MG63 (cell line): Measurements from ENCODE around the gene IGSF10. TPM values are rescaled to one million over a fixed set of nuclear protein-coding genes. Genes with fewer than 3 reads are reported as not detected.

Experiments
- DNase-seq: peaks from one replicate; pipeline ENCODE4 v3.0.0-alpha.2; 2020
- H3K27me3 ChIP-seq: fragments of 250-450 bp; sonication (Bioruptor Pico); 2 replicates; pipeline ENCODE4 v1.5.1; 2020; ENCODE audit warnings: mild to moderate bottlenecking, moderate library complexity
- H3K36me3 ChIP-seq: fragments of 250-450 bp; sonication (Bioruptor Pico); 2 replicates; pipeline ENCODE4 v1.5.1; 2020; ENCODE audit warnings: mild to moderate bottlenecking, moderate library complexity
- H3K4me3 ChIP-seq: fragments of 250-450 bp; sonication (Bioruptor Pico); 2 replicates; pipeline ENCODE4 v1.5.1; 2020; ENCODE audit warnings: mild to moderate bottlenecking, moderate library complexity
- H3K9me3 ChIP-seq: fragments of 250-450 bp; sonication (Bioruptor Pico); 2 replicates; pipeline ENCODE4 v1.5.1; 2020; ENCODE audit warnings: mild to moderate bottlenecking, moderate library complexity
- total RNA-seq: library from RNA; depleted of rRNA; stranded (reverse); fragments of >200 nt; shearing (Covaris generic); gene quantifications from 2 replicates; pipeline ENCODE4 v1.2.3, GENCODE V29; 2014; ENCODE audit warnings: low replicate concordance

IGSF10 gene
- total RNA-seq, 1 experiment from 2014 or later: 0.10 TPM

- no peak for DNase-seq
- Histone ChIP-seq H3K36me3 (no peaks in the 10 kb centered on the region), H3K27me3 (no peaks in the 10 kb centered on the region), H3K4me3 (no peak overlapping the region), H3K9me3 (0 out of 2 replicates have a peak, but pooled peaks cover under 1% of the 10 kb centered on the region)
Measured at GRCh38 chr3:151477591-151478334, 16.9 kb upstream of the IGSF10 start.

DNA sequence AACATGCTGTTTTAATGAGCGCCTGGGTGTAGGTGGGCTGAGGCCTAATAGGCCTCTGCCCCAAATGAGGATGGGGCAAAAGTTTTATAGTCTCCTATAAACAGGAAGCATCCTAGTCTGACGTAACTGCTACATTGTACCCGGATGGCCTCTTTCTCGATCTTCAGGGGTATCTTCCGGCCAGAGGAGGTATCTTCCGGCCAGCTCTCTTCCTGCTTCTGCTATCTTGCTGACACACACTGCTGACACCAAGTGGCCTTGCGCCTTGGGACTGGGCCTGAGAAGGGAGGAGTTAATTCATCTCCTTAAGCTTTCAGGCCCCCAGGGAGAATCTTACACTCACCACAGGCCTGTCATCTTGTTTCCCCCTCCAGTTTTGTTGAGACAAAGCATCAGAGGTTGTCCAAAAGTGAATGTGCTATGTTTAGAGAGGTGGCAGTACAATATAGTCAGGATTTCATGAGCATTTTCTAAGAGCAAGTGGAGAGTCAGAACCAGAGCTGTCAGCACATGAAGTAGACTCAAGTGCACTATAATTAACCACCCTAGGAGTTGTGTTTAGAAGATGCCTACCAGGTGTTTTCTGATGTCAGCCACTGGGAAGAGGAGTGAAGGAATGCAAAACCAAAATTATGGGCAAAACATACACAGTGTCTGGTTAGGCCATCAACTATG, 15.6 kb upstream of the IGSF10 start:
- Histone ChIP-seq H3K27me3 (no peaks in the 10 kb centered on the region), H3K4me3 (no peak overlapping the region), H3K36me3 (no peaks in the 10 kb centered on the region), H3K9me3 (no peaks in the 10 kb centered on the region)
- DNase-seq: no peak

DNA sequence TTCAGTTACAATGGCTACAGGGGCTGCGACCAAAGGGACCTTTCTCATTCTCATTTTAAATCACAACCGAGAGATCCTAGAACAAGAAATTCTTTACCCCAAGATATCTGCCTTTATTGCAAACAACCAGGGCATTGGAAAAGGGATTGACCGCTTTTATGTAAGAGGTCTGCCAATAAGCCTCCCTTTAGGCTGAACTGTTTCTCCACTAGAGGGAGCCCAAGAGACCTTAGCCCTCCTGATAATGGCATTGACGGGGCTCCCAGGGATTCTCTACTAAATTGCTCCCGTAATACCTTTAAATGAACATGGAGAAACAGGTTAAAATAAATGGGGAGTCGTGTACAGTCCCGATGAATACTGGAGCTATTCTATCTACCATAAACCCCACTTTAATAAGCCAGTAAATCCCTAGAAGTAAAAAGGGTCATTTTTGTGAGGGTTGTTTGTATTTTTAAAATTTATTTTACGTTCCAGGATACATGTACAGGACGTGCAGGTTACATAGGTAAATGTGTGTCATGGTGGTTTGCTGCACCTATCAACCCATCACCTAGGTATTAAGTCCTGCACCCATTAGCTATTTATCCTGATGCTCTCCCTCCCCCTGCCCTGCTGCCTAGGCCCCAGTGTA, 7.5 kb upstream of the IGSF10 start:
- H3K36me3 ChIP-seq: no peaks in the 10 kb centered on the region
- DNase-seq: peak; percentile 25
- H3K9me3 ChIP-seq: no peaks in the 10 kb centered on the region

GRCh38 chr3:151467069-151467468, 6.2 kb upstream of the IGSF10 start:
- Histone ChIP-seq H3K4me3 (no peak overlapping the region), H3K27me3 (no peaks in the 10 kb centered on the region; the same call in 1 of the 2 replicates), H3K36me3 (no peaks in the 10 kb centered on the region), H3K9me3 (no peaks in the 10 kb centered on the region)
- DNase-seq: no peak

More for the DNA sequence above, 7.5 kb upstream of the IGSF10 start:
- H3K4me3 ChIP-seq: no peak overlapping the region
- no peaks in the 10 kb centered on the region; the same call in 1 of the 2 replicates for H3K27me3 ChIP-seq

GRCh38 chr3:151462991-151463390, 2.1 kb upstream of the IGSF10 start:
- Histone ChIP-seq H3K27me3 (no peaks in the 10 kb centered on the region; the same call in 1 of the 2 replicates), H3K4me3 (no peak overlapping the region)

GRCh38 chr3:151462278-151462780, 1.5 kb upstream of the IGSF10 start:
- H3K4me3 ChIP-seq: no peak overlapping the region

More at GRCh38 chr3:151462991-151463390, 2.1 kb upstream of the IGSF10 start:
- DNase-seq: no peak
- H3K9me3 ChIP-seq: no peaks in the 10 kb centered on the region
- no peaks in the 10 kb centered on the region for H3K36me3 ChIP-seq

DNA sequence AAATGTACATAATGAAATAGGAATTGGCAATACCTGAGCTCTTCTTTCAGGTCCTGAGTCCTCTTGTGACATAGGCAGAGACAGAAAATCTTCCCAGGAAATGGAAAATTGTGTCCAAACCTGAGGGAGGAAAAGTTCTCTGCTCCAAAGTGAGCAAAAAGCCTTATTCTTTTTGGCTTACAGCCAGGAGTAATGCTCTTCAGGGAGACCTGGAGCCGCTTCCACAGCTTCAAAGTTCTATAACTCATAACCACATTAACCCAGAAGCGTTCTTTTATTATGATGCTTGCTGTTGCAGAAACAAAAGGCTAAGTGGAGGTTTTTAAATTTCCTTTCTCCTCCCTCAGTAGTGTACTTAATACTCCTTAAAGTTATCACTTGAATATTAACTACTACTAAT, 633 bp downstream of the IGSF10 start:
- H3K9me3 ChIP-seq: no peaks in the 10 kb centered on the region
- no peak overlapping the region for H3K4me3 ChIP-seq
- no peaks in the 10 kb centered on the region; the same call in 1 of the 2 replicates for H3K27me3 ChIP-seq
- H3K36me3 ChIP-seq: no peaks in the 10 kb centered on the region
- no peak for DNase-seq

More at GRCh38 chr3:151462278-151462780, 1.5 kb upstream of the IGSF10 start:
- DNase-seq: no peak
- no peaks in the 10 kb centered on the region for H3K9me3 ChIP-seq
- H3K36me3 ChIP-seq: no peaks in the 10 kb centered on the region
- H3K27me3 ChIP-seq: no peaks in the 10 kb centered on the region; the same call in 1 of the 2 replicates

DNA sequence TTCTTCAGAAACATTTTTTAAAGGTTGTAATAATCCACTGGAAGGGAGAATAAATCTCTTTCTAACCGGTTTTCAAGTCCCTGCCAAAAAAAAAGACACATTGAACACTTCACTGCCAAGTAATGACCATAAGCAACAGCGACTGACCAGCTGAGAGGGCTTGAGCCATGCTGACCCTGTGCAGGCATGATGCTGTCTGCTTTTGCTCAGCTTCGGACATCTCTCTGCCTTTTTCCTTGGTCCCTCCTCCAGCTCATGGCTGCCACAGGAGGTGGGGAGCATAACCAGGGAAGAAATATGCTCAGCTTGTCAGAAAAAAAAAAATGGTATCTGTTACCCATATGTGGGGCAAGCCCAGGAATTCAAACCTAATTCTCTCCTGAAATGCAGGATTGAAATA, 1.5 kb downstream of the IGSF10 start:
- no peak for DNase-seq
- Histone ChIP-seq H3K27me3 (no peaks in the 10 kb centered on the region), H3K36me3 (no peaks in the 10 kb centered on the region), H3K9me3 (no peaks in the 10 kb centered on the region), H3K4me3 (no peak overlapping the region)

- no peak for DNase-seq
- Histone ChIP-seq H3K4me3 (no peak overlapping the region), H3K27me3 (0 out of 2 replicates have a peak, but pooled peaks cover 2% of the 10 kb centered on the region), H3K9me3 (no peaks in the 10 kb centered on the region), H3K36me3 (no peaks in the 10 kb centered on the region)
Measured at GRCh38 chr3:151456065-151456464, 4.8 kb downstream of the IGSF10 start.

GRCh38 chr3:151452841-151453240, 8.0 kb downstream of the IGSF10 start:
- Histone ChIP-seq H3K4me3 (no peak overlapping the region), H3K9me3 (peaks cover 13% of the 10 kb centered on the region), H3K36me3 (no peaks in the 10 kb centered on the region)

GRCh38 chr3:151452368-151452767, 8.5 kb downstream of the IGSF10 start:
- H3K36me3 ChIP-seq: no peaks in the 10 kb centered on the region
- H3K9me3 ChIP-seq: peaks cover 16% of the 10 kb centered on the region
- 0 out of 2 replicates have a peak, but pooled peaks cover 2% of the 10 kb centered on the region for H3K27me3 ChIP-seq
- DNase-seq: no peak
- no peak overlapping the region for H3K4me3 ChIP-seq

More at GRCh38 chr3:151452841-151453240, 8.0 kb downstream of the IGSF10 start:
- no peak for DNase-seq
- H3K27me3 ChIP-seq: 0 out of 2 replicates have a peak, but pooled peaks cover 2% of the 10 kb centered on the region

GRCh38 chr3:151446002-151446340, 14.9 kb downstream of the IGSF10 start:
- DNase-seq: no peak
- Histone ChIP-seq H3K27me3 (no peaks in the 10 kb centered on the region), H3K4me3 (no peak overlapping the region), H3K36me3 (no peaks in the 10 kb centered on the region), H3K9me3 (peaks cover 16% of the 10 kb centered on the region)

- H3K4me3 ChIP-seq: no peak overlapping the region
- H3K36me3 ChIP-seq: no peaks in the 10 kb centered on the region
- peak; percentile 89 for DNase-seq
- H3K9me3 ChIP-seq: peaks cover 16% of the 10 kb centered on the region
- no peaks in the 10 kb centered on the region for H3K27me3 ChIP-seq
Measured at GRCh38 chr3:151445273-151446001, 15.4 kb downstream of the IGSF10 start.

- peaks cover 9% of the 10 kb centered on the region for H3K9me3 ChIP-seq
- no peak overlapping the region for H3K4me3 ChIP-seq
- no peaks in the 10 kb centered on the region for H3K36me3 ChIP-seq
- no peak for DNase-seq
- H3K27me3 ChIP-seq: no peaks in the 10 kb centered on the region
Measured at GRCh38 chr3:151443583-151443982, 17.3 kb downstream of the IGSF10 start.

- DNase-seq: no peak
- no peaks in the 10 kb centered on the region for H3K27me3 ChIP-seq
- no peaks in the 10 kb centered on the region for H3K36me3 ChIP-seq
- H3K9me3 ChIP-seq: no peaks in the 10 kb centered on the region
- no peak overlapping the region for H3K4me3 ChIP-seq
Measured at GRCh38 chr3:151440940-151441339, 19.9 kb downstream of the IGSF10 start.

DNA sequence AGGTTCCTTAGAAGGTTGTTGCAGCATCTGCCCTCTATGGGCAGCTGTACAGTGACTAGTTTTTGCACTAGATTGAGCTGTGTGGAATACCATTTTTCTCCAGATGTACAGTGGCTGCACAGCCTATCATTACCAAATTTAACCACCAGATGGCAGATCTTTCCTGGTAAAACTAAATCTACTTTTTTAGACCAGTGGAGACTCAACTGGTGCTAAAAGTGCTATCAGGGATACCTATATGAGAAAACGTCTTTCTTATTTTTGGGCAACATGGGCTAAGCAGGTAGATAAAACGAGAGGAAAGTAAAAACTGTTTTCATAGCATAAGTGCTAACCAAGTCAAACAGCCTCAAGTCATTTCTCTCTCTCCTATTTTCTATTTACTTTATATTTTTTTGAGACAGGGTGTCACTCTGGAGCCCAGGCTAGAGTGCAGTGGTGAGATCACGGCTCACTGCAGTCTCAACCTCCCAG, 21.2 kb downstream of the IGSF10 start:
- peak; percentile 22 for DNase-seq
- no peak overlapping the region for H3K4me3 ChIP-seq
- no peaks in the 10 kb centered on the region for H3K9me3 ChIP-seq
- H3K36me3 ChIP-seq: no peaks in the 10 kb centered on the region
- no peaks in the 10 kb centered on the region for H3K27me3 ChIP-seq
